Common myeloid progenitor, CD34-positive (primary cell): ENCODE results near the gene POLR1B.

Experiments
- CTCF ChIA-PET: fragments of 350-600 bp; sonication (Branson Sonifier 250); formaldehyde crosslinking; loops from one replicate; lab custom pipeline; 2021; ENCODE audit warnings: antibody characterized with exemption; lab: Charles Lee
- POLR2A ChIA-PET: fragments of 350-600 bp; sonication (Branson Sonifier 250); formaldehyde crosslinking; loops from one replicate; lab custom pipeline; 2021; ENCODE audit warnings: antibody characterized with exemption; lab: Charles Lee
- DNase-seq, 3 donors: peaks; one replicate each; pipeline versions ENCODE4 v3.0.0 to v3.0.0-alpha.2; 2013
- H3K27ac ChIP-seq, 2 experiments: 1 replicate in 1 of 2; 2 replicates in 1 of 2; pipeline ENCODE4 v1.7.0; 2013; ENCODE audit warnings: inconsistent platforms in 2 of 2, low read length in 2 of 2, mild to moderate bottlenecking in 2 of 2, low read depth in 1 of 2, moderate library complexity in 1 of 2; ENCODE audit not compliant: severe bottlenecking in 2 of 2, insufficient read depth in 1 of 2, poor library complexity in 1 of 2
- H3K27me3 ChIP-seq, 5 experiments: replicated peaks in 2 of 5; 1 replicate in 3 of 5; 2 replicates in 2 of 5; pipeline versions ENCODE4 v1.6.1 to v1.7.0; 2013; ENCODE audit warnings: low read length in 4 of 5, mild to moderate bottlenecking in 2 of 5, moderate library complexity in 2 of 5, inconsistent platforms in 1 of 5; ENCODE audit not compliant: insufficient read depth in 5 of 5, control insufficient read depth in 4 of 5
- H3K36me3 ChIP-seq, 4 experiments: 1 replicate in 2 of 4; 2 replicates in 2 of 4; pipeline versions ENCODE4 v1.6.1 to v1.7.0; 2013; ENCODE audit warnings: low read length in 3 of 4, control low read depth in 1 of 4, mild to moderate bottlenecking in 1 of 4; ENCODE audit not compliant: control insufficient read depth in 4 of 4, insufficient read depth in 4 of 4
- H3K4me1 ChIP-seq, 4 experiments: 1 replicate in 3 of 4; 2 replicates in 1 of 4; pipeline versions ENCODE4 v1.6.1 to v1.7.1; 2013; ENCODE audit warnings: low read length in 3 of 4, mild to moderate bottlenecking in 3 of 4, control low read depth in 1 of 4, inconsistent platforms in 1 of 4, moderate library complexity in 1 of 4; ENCODE audit not compliant: control insufficient read depth in 4 of 4, insufficient read depth in 4 of 4; ENCODE audit errors: control extremely low read depth in 1 of 4
- H3K4me3 ChIP-seq, 7 experiments: 1 replicate in 4 of 7; 2 replicates in 3 of 7; pipeline versions ENCODE4 v1.5.1 to v1.7.0; 2013; ENCODE audit warnings: mild to moderate bottlenecking in 7 of 7, low read length in 6 of 7, moderate library complexity in 6 of 7, inconsistent platforms in 2 of 7, low read depth in 2 of 7, control low read depth in 1 of 7; ENCODE audit not compliant: insufficient read depth in 4 of 7, control insufficient read depth in 1 of 7; ENCODE audit errors: extremely low read depth in 1 of 7
- H3K9me3 ChIP-seq, 5 experiments: 1 replicate in 4 of 5; 2 replicates in 1 of 5; pipeline versions ENCODE4 v1.6.1 to v1.7.1; 2013; ENCODE audit warnings: low read length in 4 of 5, mild to moderate bottlenecking in 2 of 5, inconsistent platforms in 1 of 5, low read depth in 1 of 5, moderate library complexity in 1 of 5; ENCODE audit not compliant: control insufficient read depth in 4 of 5, insufficient read depth in 2 of 5; ENCODE audit errors: control extremely low read depth in 1 of 5
- WGBS: methylation state at CpG from one replicate; pipeline ENCODE4 v1.1.5; 2013; ENCODE audit not compliant: insufficient coverage; 5-methylcytosine and 5-hydroxymethylcytosine counted together

Gene POLR1B

DNA sequence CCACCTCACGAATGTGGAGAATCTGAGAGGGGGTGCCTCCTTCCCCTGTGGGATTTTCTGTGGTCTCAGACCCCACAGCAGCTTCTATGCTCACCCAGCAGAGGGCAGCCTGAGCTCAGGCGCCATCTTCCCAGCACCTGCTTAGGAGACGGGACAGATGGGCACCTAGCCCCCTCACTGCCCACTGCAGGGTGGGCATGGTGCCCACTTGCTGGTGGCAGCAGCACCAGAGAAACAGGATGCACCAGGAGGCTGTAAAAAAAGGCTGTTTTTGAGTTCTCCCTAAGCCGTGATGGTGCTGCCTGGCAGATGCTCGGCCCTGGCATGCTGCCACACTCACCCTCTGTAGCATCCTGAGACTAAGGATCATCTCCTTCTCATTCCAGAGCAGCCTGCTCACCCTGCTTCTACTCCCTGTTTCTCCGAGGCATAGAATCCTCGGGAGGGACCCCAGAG, 84.4 kb downstream of the POLR1B start:
- H3K4me1 ChIP-seq, result peaks cover 13 to 76% (median 71%) of the 10 kb centered on the region in 4 experiments
- POLR2A ChIA-PET, result interaction anchor here (1.0 to 1.9 kb wide), 5 partner anchors 19 to 105 kb away, joined by 3 to 25 read pairs (median 3); partner anchors contain the start of gene SLC20A1
- H3K36me3 ChIP-seq, result no peaks in the 10 kb centered on the region
- CTCF ChIA-PET, result interaction anchor here (0.6 to 14.9 kb wide), 28 partner anchors 9 to 321 kb away, joined by 3 to 275 read pairs (median 5); partner anchors contain the start of gene SLC20A1
- H3K27me3 ChIP-seq, result no peaks in the 10 kb centered on the region
- no peaks in the 10 kb centered on the region for H3K9me3 ChIP-seq
- DNase-seq, result peak; percentile 88 to 97 (median 96)
- peak overlapping the region; percentile 11 to 43 for H3K27ac ChIP-seq
- H3K4me3 ChIP-seq, result peak overlapping the region in 3 of 7 experiments; percentile 25 to 51 (median 37)
- WGBS, result 5% methylated on average over 6 of the region's 7 CpGs
